HG02870 (cell line): ENCODE results near the gene STK32B.

Experiments used
- ATAC-seq: cut with Tn5 transposase; IDR thresholded peaks from one replicate; pipeline ENCODE4 v1.9.1; 2021; ENCODE audit warnings: mild to moderate bottlenecking, moderate library complexity; ENCODE audit not compliant: unreplicated experiment

Gene STK32B

DNA sequence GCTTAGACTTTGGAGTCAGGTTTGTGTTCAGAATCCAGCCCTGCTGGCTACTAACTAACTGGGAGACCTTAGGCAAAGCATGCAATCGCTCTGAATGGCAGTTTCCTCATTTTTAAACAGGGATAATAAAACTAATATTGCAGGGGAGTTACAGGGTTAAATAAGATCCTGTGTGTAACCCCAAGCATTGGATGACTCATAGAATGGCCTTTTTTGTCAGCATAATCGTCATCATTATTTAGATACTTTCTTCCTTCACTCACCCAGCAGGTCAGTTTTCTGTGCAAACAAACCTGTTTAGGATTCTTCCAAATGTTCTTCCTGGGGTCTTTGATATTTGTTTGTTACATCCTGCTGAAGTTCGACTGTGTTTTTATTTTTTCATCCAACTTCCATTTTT lies 448.9 kb downstream of the STK32B start:
- no peak for ATAC-seq

- ATAC-seq = no peak
Observed at GRCh38 chr4:5503336-5503936, 452.2 kb downstream of the STK32B start.

GRCh38 chr4:5504486-5504885 lies 453.2 kb downstream of the STK32B start:
- ATAC-seq = no peak

GRCh38 chr4:5510504-5510903 lies 459.2 kb downstream of the STK32B start:
- no peak for ATAC-seq

GRCh38 chr4:5511791-5512190 lies 460.5 kb downstream of the STK32B start:
- no peak for ATAC-seq

- no peak for ATAC-seq
Observed at GRCh38 chr4:5515646-5516045, 464.4 kb downstream of the STK32B start.

- no peak for ATAC-seq
Observed at GRCh38 chr4:5517372-5517771, 466.1 kb downstream of the STK32B start.

- no peak for ATAC-seq
Observed at GRCh38 chr4:5524446-5525299, 473.4 kb downstream of the STK32B start.

DNA sequence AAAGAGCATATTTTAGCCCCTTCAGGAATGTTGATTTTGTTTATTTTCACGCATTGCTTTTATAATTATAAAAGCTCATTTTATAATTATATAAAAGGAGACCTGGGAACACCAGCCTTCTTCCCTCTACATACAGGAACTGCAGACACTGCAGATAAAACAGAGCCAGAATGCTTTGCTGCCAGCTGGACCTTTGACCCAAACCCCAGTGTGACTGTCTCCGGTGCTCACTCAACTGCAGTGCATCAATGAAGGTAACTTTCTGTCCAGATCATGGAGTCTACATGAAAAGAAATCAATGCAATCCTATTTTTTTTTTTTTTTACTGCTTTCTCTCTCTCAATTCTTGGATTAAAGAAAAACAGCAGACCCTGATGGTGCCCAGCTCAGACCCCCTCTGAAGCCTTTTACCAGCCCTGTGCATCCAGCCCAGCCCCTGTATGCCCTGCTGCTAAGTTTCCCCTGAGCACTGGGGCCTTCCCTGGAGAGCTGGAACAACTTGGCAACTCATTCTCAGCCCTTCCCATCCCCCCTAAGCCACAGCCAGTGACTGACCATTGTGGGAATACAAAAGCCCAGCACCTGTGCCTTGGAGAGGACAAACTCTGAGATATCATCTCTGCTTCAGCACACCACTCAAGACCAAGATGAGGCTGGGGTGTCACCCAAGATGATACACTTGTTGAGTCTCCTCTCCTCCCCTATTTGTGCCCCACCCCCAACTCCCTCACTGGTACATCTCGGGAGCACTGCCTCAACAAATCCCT lies 475.0 kb downstream of the STK32B start:
- ATAC-seq = no peak

DNA sequence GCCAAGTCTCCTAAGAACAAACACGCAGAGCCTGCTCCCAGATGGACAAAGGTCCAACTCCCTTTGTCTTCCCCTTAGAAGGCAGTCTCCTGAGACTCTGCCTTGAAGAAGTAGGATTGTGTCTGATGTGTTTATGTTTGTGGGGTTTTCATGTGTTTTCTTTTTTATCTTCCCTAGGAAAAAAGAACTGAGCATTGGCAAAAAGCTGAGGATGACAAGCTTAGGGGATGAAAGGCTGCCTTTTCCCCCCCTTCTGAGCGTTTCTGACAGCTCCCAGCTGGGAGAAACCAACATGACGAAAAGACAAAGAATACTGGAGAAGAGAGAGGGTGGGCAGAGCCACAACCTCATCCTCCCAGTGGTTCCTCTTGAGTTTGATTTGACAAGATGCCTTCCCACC lies 475.9 kb downstream of the STK32B start:
- no peak for ATAC-seq

DNA sequence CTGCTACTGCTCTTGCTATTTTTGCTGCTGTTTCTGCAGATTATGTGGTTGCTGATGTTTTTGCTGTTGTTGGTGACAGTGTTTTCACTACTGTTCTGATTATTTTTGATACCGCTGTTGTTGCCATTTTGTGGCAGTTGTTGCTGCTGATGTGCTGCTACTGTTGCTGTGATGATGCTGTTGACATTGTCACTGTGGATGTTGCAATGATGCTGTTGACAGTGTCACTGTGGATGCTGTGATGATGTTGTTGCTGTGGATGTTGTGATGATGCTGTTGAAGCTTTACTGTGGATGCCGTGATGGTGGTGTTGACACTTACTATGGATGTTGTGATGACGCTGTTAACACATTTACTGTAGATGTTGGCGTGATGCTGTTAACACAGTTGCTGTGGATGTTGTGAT lies 476.8 kb downstream of the STK32B start:
- no peak for ATAC-seq

DNA sequence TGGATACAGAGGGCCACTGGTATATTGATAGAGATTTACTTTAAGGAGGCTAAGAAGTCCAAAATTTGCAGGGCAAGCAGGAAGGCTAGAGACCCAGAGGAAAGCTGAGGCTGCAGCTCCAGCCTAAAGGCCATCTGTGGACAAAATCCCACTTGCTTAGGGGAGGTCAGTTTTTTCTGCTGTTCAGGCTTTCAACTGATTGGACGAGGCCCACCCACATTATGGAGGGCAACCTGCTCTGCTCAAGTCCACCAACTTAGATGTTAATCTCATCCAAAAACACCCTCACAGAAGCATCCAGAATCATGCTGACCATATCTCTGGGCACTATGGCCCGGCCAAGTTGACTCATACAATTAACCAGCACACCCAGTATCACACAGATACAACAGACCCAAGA lies 480.8 kb downstream of the STK32B start:
- no peak for ATAC-seq

DNA sequence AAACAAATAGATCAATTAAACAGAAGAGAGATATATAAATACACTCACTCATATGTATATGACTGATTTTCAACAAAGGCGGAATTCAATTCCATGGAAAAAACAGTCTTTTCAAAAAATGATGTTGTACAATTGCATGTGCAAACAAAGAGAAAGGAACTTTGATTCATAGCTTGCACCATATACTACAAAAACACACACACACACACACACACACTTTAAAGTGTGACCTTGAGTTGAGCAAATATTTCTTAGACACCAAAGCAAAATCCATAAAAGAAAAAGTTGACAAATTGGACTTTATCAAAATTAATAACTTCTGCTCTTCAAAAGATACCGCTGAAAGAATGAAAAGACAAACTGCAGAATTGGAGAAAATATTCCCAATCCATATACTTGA lies 488.3 kb downstream of the STK32B start:
- ATAC-seq = no peak

DNA sequence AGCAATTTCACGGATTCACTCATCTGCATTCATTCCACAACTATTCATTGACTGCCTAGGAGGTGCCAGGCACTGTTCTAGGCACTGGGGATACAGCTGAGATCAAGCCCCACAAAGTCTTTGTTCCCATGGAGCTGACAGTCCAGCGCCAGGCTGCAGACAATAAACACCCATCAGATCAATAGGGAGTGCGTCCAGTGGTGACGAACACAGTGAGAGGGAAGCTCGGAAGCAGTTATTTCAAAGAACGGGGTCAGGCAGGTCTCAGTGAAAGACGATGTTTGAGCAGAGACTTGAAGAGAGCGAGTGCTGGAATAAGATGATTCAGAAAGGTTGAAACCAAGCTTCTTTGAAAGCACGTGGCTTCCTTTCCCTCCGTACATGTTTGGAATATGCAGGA lies 489.9 kb downstream of the STK32B start:
- no peak for ATAC-seq

DNA sequence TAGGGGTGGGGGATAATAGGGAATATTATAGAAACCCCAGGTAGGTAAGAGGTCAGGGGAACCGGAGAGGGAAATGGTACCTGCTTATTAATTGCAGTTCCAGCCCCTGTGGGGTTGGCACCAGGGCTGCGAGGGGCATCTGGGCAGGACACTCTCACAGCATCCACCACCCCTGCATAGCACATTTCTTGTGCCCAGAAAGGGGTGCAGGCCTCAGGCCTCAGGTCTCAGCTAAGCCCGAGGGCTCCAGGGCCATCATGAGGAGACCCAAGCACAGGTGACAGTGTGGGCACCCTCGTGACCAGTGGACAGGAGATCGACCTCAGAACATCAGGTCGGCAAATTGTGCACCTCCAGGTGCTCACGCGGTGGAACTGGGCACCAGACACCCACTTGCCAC lies 492.4 kb downstream of the STK32B start:
- no peak for ATAC-seq

- no peak for ATAC-seq
Observed at GRCh38 chr4:5544762-5545161, 493.5 kb downstream of the STK32B start.

GRCh38 chr4:5545271-5545670 lies 494.0 kb downstream of the STK32B start:
- ATAC-seq = no peak

DNA sequence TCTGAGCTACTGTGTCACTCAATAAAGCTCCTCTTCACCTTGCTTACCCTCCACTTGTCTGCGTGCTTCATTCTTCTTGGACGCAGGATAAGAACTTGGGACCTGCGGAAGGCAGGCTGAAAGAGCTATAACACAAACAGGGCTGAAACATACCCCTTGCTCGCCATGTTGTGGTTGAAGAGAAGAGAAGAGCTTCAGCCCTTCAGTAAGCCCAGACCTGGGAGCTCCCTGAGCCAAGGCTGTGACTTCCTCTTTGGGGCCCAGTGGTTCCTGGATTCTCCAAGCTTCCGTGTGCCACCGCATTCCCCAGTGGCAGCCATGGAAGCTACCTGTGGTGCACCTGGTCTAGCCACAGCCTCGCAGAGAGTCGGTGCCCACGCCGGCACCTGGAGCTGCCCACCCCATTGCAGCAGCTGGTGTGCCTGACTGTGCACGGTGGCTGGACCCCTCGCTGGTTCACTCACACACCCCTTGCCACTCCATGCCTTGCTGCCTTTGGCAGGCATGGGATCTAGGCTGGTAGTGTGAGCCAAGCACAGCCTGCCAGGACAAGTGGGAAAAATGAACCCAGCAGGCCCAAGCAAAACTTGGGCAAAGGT lies 496.5 kb downstream of the STK32B start:
- ATAC-seq = no peak
